Activated CD8-positive, alpha-beta T cell treated with anti-CD3 and anti-CD28 coated beads for 36 hours (primary cell): ENCODE data around the gene ALPI. TPM values are rescaled to one million over a fixed set of nuclear protein-coding genes. Genes with fewer than 3 reads are reported as not detected.

Source experiments
- ATAC-seq: fragments of 200-7000 bp; cut with Tn5 transposase; one replicate; pipeline ENCODE4 v1.10.0; 2021; ENCODE audit warnings: mild to moderate bottlenecking, moderate library complexity
- CTCF ChIA-PET: fragments of 350-600 bp; sonication (Branson Sonifier 250); formaldehyde crosslinking; loops from one replicate; lab custom pipeline; 2021; ENCODE audit warnings: antibody characterized with exemption; lab: Charles Lee
- POLR2A ChIA-PET: fragments of 350-600 bp; sonication (Branson Sonifier 250); formaldehyde crosslinking; loops from one replicate; lab custom pipeline; 2021; ENCODE audit warnings: antibody characterized with exemption; lab: Charles Lee
- DNase-seq: peaks from one replicate; pipeline ENCODE4 v3.0.0-alpha.2; 2020
- H3K27ac Mint-ChIP-seq: one replicate; pipeline ENCODE4 v1.8.0; 2021; ENCODE audit warnings: mild to moderate bottlenecking, mixed read lengths
- H3K27me3 Mint-ChIP-seq: one replicate; pipeline ENCODE4 v1.8.0; 2021; ENCODE audit warnings: mixed read lengths
- H3K36me3 Mint-ChIP-seq: one replicate; pipeline ENCODE4 v1.8.0; 2021; ENCODE audit warnings: low read depth, mixed read lengths
- H3K4me1 Mint-ChIP-seq: one replicate; pipeline ENCODE4 v1.8.0; 2021; ENCODE audit warnings: low read depth, mixed read lengths
- H3K4me3 Mint-ChIP-seq: one replicate; pipeline ENCODE4 v1.8.0; 2021; ENCODE audit warnings: mild to moderate bottlenecking, moderate library complexity, mixed read lengths
- H3K9me3 Mint-ChIP-seq: one replicate; pipeline ENCODE4 v1.8.0; 2021; ENCODE audit warnings: mixed read lengths
- intact Hi-C: fragments of 100-400 bp; cut with micrococcal nuclease; formaldehyde crosslinking; loops from one replicate; pipeline ENCODE4 v1.10.0; 2022
- total RNA-seq, 2 experiments: library from RNA; stranded (reverse); gene quantifications; one replicate each; pipeline ENCODE4 v1.2.3, GENCODE V29; 2021
- TF ChIP-seq, protein P1 (sequence below): fragments of 200-600 bp; IDR thresholded peaks from one replicate; pipeline ENCODE4 v1.8.0; 2022; ENCODE audit warnings: antibody characterized with exemption, mild to moderate bottlenecking

The ALPI gene
- total RNA-seq, 2 experiments from 2014 or later, result not detected

DNA sequence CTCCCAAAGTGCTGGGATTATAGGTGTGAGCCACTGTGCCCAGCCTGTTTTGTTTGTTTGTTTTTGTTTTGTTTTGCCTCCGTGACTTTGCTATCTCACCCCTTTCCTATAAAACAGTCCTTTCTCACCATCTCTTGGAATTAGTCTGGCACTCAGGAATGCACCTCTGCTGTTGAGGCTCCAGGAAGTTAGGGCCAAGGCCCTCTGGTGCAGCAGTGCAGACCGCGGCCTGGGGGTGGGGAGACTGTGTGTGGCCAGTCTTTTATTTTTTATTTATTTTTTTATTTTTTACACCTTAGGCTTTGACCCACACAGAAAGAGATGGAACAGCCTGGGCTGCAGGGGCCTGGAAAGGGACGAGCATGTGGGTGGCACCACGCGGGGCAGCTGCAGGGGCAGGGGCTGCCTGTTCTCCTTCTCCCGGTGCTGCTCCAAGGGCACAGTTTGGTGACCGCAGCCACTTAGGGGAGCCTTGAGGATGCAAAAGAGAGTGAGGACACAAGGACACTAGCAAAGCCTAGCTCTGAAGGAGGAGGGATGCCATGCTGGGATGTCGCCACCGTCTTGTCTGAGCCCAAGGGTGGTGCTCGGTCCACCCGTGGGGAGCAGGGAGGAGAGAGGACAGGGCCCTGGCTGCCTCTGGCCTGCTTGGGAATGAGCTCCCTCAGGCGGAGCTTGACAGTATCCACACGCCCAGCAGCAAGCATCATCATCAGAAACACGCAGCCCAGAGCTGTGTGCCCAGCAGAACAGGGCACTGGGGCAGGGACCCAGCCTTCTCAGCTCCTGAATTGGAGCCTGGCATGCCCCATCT, 19.4 kb upstream of the ALPI start:
- ChIA-PET POLR2A (no interaction called here), CTCF (interaction anchor here (1.1 to 1.2 kb wide), 4 partner anchors 11 to 536 kb away, joined by 3 to 5 read pairs (median 4); no protein-coding TSS in a partner anchor)
- Mint-ChIP-seq H3K27ac (no peak overlapping the region), H3K9me3 (no peaks in the 10 kb centered on the region), H3K4me1 (peaks cover 5% of the 10 kb centered on the region), H3K4me3 (no peak overlapping the region), H3K36me3 (no peaks in the 10 kb centered on the region), H3K27me3 (peaks cover 1% of the 10 kb centered on the region)
- TF ChIP-seq, protein P1, sequence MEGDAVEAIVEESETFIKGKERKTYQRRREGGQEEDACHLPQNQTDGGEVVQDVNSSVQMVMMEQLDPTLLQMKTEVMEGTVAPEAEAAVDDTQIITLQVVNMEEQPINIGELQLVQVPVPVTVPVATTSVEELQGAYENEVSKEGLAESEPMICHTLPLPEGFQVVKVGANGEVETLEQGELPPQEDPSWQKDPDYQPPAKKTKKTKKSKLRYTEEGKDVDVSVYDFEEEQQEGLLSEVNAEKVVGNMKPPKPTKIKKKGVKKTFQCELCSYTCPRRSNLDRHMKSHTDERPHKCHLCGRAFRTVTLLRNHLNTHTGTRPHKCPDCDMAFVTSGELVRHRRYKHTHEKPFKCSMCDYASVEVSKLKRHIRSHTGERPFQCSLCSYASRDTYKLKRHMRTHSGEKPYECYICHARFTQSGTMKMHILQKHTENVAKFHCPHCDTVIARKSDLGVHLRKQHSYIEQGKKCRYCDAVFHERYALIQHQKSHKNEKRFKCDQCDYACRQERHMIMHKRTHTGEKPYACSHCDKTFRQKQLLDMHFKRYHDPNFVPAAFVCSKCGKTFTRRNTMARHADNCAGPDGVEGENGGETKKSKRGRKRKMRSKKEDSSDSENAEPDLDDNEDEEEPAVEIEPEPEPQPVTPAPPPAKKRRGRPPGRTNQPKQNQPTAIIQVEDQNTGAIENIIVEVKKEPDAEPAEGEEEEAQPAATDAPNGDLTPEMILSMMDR, result no peak
- ATAC-seq, result no peak
- intact Hi-C loops, result no loop called here
- DNase-seq, result no peak

DNA sequence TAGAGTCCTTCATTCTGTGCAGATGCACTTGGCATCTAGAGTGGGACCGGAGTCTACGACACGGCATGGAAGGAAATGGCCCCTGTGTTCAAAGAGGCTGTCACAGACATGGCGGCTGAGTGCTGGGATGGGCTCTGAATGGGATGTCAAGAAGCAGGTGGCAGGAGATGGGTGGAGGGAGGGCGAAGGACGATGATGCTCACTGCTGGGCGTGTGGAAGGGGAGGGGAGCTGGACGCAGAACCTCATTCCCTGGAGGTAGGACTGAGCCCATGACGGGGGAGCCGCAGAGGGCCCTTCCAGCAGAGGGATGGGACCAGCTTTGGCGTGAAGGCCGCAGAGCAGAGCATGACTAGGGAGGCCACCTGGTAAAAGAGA, 18.8 kb upstream of the ALPI start:
- H3K4me3 Mint-ChIP-seq, result no peak overlapping the region
- H3K27ac Mint-ChIP-seq, result no peak overlapping the region
- H3K36me3 Mint-ChIP-seq, result no peaks in the 10 kb centered on the region
- ATAC-seq (no peak), DNase-seq (no peak)
- CTCF ChIA-PET, result interaction anchor here (0.8 to 1.2 kb wide), 4 partner anchors 10 to 537 kb away, joined by 3 to 5 read pairs (median 3); no protein-coding TSS in a partner anchor
- intact Hi-C loops, result no loop called here
- TF ChIP-seq, protein P1, result no peak
- peaks cover 5% of the 10 kb centered on the region for H3K4me1 Mint-ChIP-seq
- POLR2A ChIA-PET, result no interaction called here
- peaks cover 1% of the 10 kb centered on the region for H3K27me3 Mint-ChIP-seq
- no peaks in the 10 kb centered on the region for H3K9me3 Mint-ChIP-seq

DNA sequence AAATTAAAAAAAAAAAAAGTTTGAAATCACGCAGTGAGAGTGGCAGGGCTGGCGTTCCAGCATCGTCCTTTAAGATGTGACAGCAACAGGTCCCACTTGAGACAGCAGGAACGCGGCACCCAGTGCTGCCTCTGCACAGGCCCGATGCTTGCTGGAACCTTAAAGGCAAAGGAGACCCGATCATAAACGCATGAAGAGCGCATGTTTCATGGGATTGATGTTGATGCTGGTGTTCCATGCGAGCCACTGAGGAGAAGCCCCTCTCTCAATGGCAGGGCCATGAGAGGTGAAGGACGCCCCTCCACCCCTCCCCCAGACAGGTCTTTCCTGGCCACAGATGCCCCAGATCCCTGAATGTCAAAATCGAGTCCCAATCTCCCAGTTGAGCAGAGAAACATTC, 17.9 kb upstream of the ALPI start:
- DNase-seq (no peak), ATAC-seq (no peak)
- Mint-ChIP-seq H3K36me3 (no peaks in the 10 kb centered on the region), H3K4me3 (no peak overlapping the region), H3K27me3 (peaks cover 1% of the 10 kb centered on the region), H3K27ac (no peak overlapping the region), H3K4me1 (peaks cover 5% of the 10 kb centered on the region), H3K9me3 (no peaks in the 10 kb centered on the region)
- TF ChIP-seq, protein P1, result no peak
- CTCF ChIA-PET, result interaction anchor here (0.6 to 1.2 kb wide), 4 partner anchors 9 to 679 kb away, joined by 3 to 5 read pairs (median 3); no protein-coding TSS in a partner anchor
- intact Hi-C loops, result no loop called here
- POLR2A ChIA-PET, result interaction anchor here (0.6 kb wide), 1 partner anchor 107 kb away, joined by 3 read pairs; no protein-coding TSS in a partner anchor

DNA sequence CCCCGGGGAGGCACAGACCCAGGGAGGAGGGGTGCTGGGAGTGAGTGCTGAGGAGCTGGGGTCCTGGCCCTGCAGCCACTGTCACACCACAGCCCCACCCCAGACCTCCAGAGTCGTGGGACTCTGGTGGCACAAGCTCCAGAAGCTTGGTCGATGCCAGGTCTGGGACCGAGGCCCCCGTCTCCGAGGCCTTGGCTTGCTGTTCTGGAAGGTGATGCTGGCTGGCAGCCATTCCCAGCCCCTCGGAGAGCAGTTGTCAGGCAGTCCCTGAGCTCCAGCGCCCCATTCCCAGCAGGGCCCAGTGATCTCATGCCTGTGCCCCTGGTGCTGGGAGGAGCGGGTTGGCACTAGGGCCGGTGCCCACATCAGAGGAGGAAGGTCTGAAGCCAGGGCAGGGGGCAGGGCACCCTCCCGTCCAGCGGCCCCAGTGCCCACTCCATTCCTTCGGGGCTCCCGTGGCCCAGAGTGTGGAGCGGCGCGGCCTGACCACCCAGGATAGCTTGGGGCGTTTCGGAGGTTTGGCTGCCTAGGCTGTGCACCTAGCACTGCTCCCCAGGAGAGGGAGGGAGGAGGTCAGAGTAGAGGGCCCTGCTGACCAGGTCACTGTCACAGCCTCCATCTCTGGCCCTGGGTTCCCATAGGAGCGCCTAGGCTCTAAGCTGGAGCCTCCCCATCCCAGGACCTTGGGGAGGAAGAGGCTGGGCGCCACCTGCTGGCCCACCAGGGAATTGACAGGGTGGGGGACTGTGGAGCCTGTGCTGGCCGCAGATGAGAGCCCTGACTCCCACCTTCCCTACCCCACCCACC, 16.8 kb upstream of the ALPI start:
- DNase-seq (no peak), ATAC-seq (peak; percentile 31)
- Mint-ChIP-seq H3K36me3 (no peaks in the 10 kb centered on the region), H3K27me3 (peaks cover 1% of the 10 kb centered on the region), H3K9me3 (no peaks in the 10 kb centered on the region), H3K4me1 (peaks cover 5% of the 10 kb centered on the region), H3K4me3 (no peak overlapping the region), H3K27ac (no peak overlapping the region)
- POLR2A ChIA-PET, result no interaction called here
- TF ChIP-seq, protein P1, result peak; percentile 67
- CTCF ChIA-PET, result interaction anchor here (0.6 to 1.9 kb wide), 22 partner anchors 9 to 541 kb away, joined by 3 to 15 read pairs (median 4); partner anchors contain the start of genes ALPG, NPPC and PRSS56
- intact Hi-C loops, result no loop called here
